ENCODE measurements around the gene GAK.
"Not testable (repeated sequence)": the region's sequence is repeated elsewhere in the genome, so short reads cannot be mapped to it uniquely, and the experiment has no call there.

Gene GAK

GRCh38 chr4:946517-947471 lies 14.7 kb upstream of the GAK start:
- no peak for TF ChIP-seq CTCF (IDR thresholded peaks at IDR 0.05; ENCODE audit: low read depth, low read length)
- no peak overlapping the region for H3K4me3 ChIP-seq (replicated peaks in 1 of 2; ENCODE audit: low read depth in 2 of 2, low read length in 2 of 2)
- DNase-seq (ENCODE audit: low read depth in 2 of 2) = no peak

- H3K4me3 ChIP-seq (replicated peaks in 1 of 2; ENCODE audit: low read depth in 2 of 2, low read length in 2 of 2) = no peak overlapping the region
- DNase-seq (ENCODE audit: low read depth in 2 of 2) = no peak
- TF ChIP-seq CTCF (IDR thresholded peaks at IDR 0.05; ENCODE audit: low read depth, low read length) = no peak
Measured at GRCh38 chr4:946103-946450, 14.0 kb upstream of the GAK start.

GRCh38 chr4:945274-946102 lies 13.4 kb upstream of the GAK start:
- no peak for TF ChIP-seq CTCF (IDR thresholded peaks at IDR 0.05; ENCODE audit: low read depth, low read length)
- no peak overlapping the region for H3K4me3 ChIP-seq (replicated peaks in 1 of 2; ENCODE audit: low read depth in 2 of 2, low read length in 2 of 2)
- no peak for DNase-seq (ENCODE audit: low read depth in 2 of 2)

GRCh38 chr4:939508-939907 lies 7.4 kb upstream of the GAK start:
- H3K4me3 ChIP-seq (replicated peaks in 1 of 2; ENCODE audit: low read depth in 2 of 2, low read length in 2 of 2); DNase-seq (ENCODE audit: low read depth in 2 of 2): not testable (repeated sequence)

- peak overlapping the region; percentile 92 to 98 for H3K4me3 ChIP-seq (replicated peaks in 1 of 2; ENCODE audit: low read depth in 2 of 2, low read length in 2 of 2)
Measured at GRCh38 chr4:932713-933070, 576 bp upstream of the GAK start.

GRCh38 chr4:931194-931959 lies 739 bp downstream of the GAK start:
- H3K4me3 ChIP-seq (replicated peaks in 1 of 2; ENCODE audit: low read depth in 2 of 2, low read length in 2 of 2) = peak overlapping the region; percentile 98 to 100
- no peak for TF ChIP-seq CTCF (IDR thresholded peaks at IDR 0.05; ENCODE audit: low read depth, low read length)
- DNase-seq (ENCODE audit: low read depth in 2 of 2) = peak; percentile 35 to 72

More at GRCh38 chr4:932713-933070, 576 bp upstream of the GAK start:
- TF ChIP-seq CTCF (IDR thresholded peaks at IDR 0.05; ENCODE audit: low read depth, low read length) = no peak
- DNase-seq (ENCODE audit: low read depth in 2 of 2) = no peak
